Activated CD4-positive, alpha-beta T cell treated with anti-CD3 and anti-CD28 coated beads, Interleukin-2, amount 50 U/mL, for 1 hour (primary cell): ENCODE results near the gene TPD52L2.

ENCODE experiments used
- DNase-seq: peaks from one replicate; pipeline ENCODE4 v3.0.0-alpha.2; 2020

The TPD52L2 gene

DNA sequence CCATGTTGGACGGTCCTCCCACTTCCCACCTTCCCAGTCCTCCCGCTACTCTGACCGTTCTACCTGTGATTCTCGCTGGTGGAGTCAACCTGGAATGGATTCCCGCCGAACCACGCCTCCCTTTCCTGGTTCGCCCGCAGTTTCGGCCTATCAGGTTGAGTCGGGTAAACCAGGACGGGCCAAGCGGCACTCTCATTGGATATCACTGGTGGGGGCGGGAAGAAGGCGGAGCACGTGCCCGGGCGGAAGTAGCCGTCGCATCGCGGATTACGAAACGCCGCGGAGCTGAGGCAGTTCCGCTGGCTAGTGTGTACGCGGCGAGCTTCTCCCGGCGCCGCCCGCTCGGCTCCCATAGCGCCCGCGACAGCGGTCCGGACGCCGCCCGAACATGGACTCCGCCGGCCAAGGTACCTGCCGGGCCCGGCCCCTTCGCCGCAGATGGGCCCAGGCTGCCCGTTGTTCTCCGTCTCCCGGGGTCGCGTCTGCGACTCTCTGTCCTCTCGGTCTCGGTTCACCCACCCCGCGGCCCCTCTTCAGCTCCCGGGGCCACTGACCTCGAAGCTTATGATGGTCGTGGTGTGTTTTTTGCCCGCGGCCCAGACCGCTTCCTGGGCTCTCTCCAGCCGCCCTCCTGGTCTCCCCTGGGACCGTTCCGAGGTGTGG, at the start of gene TPD52L2:
TSS of gene TPD52L2 (plus strand) at position 293 of the 663 bp plus-strand sequence. CDS start at position 389, 96 bp downstream.
- peak; percentile 98 for DNase-seq

GRCh38 chr20:63815615-63816253, 49.3 kb upstream of the TPD52L2 start:
- DNase-seq, result no peak

GRCh38 chr20:63819224-63819921, 45.7 kb upstream of the TPD52L2 start:
- DNase-seq, result no peak

DNA sequence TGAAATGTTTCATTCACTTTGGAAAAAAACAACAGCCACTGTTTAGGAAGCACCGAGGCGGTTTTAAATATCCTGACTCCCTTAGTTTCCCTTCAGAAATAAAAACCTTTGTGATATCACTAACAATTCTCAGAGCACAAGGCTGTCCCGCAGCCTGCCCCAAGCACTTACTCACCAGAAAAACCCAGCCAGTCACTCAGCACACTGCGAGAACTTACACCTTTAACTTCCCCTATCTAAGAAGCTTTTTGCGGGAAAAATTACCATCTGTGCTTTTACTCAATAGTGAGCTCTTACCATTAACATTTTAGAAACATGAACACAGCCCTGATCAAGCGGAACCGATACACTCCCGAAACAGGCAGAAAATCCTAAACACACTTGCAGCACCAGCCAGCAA, 43.3 kb upstream of the TPD52L2 start:
- DNase-seq, result no peak

DNA sequence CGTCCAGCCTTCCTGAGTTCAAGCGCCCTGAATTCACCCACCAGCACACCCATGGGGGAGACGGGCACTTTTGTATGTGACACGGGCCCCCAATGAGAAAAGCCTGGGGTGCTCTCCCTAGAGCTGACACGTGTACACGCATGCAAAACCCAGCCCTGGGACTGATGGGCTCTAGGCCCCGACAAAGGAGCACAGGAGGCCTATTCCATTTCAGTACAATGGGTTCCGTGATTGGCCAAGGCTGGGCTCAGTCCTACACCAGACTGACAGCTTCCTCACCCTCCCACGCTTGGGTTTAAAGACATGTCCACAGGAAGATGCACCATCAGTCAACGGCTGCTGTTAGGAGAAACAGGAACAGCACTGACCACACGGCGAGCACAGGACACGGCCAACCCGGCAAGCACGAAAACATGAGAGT, 42.8 kb upstream of the TPD52L2 start:
- DNase-seq, result no peak

DNA sequence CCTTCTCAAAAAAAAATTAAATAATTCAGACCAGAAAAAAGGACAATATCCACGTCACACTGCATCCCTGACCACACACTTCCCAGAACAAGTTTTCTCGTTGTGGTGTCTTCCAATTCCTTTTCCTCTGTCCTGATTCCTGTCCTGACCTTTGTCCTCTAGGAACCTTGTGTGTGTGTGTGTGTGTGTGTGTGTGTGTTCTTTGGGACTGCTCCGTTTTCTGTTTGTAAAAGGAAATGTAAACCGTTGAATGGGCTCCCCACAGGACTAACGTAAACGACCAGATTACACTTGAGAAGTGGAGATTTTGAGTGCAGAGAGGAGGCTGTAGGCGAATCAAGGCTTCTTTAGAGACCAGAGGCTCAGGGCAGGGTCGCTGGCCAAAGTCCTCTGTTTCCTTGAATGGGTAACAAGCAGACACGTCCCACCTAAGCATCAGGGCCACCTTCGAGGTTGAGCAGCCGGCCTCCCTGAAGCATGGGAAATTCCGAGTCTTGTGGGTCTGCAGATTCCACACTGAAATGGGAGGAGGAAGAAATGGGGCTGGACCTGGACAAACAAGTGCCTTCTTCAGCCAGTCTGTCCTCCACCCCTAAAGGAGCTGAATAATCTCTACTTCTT, 41.3 kb upstream of the TPD52L2 start:
- DNase-seq, result no peak

- DNase-seq, result no peak
Observed at GRCh38 chr20:63825331-63826118, 39.5 kb upstream of the TPD52L2 start.

- DNase-seq, result no peak
Observed at GRCh38 chr20:63826753-63827152, 38.3 kb upstream of the TPD52L2 start.

- no peak for DNase-seq
Observed at GRCh38 chr20:63828124-63828523, 36.9 kb upstream of the TPD52L2 start.

DNA sequence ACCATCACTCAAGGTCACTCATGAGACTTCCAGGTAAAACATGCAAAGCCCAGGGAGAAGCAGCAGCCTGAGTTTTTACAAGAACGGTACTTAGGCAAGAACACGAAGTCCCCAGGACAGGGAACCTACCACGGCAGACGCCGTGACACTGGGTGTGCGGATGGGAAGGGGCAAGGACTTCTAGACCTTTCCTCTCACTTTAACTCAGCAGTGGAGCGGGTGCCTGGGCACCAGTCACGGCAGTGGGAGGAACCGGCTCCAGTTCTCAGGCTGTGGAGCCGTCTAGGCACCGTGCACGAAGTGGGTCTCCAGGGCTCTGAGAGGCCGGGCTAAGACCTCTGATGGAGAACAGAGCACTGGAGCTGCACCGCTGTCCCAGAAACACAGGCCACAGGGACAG, 36.5 kb upstream of the TPD52L2 start:
- DNase-seq, result no peak

GRCh38 chr20:63828951-63829350, 36.1 kb upstream of the TPD52L2 start:
- DNase-seq, result no peak

DNA sequence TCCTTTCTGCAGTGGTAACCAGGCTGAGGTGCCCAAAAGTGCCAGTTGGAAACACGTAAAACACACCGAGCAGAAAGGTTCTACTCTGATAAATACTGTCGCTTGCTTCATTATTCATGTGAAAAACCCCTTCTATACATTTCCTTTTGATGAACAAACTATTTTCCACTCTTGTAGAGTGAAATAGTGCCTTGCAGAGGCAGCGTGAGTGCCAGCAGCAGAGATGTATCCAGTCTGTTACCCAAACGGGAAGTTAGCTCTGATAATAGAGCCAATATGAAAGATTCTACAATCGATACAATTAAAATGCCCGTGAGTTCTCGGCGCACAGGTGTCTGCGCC, 35.5 kb upstream of the TPD52L2 start:
- no peak for DNase-seq

GRCh38 chr20:63829945-63830835, 34.9 kb upstream of the TPD52L2 start:
- DNase-seq, result no peak

DNA sequence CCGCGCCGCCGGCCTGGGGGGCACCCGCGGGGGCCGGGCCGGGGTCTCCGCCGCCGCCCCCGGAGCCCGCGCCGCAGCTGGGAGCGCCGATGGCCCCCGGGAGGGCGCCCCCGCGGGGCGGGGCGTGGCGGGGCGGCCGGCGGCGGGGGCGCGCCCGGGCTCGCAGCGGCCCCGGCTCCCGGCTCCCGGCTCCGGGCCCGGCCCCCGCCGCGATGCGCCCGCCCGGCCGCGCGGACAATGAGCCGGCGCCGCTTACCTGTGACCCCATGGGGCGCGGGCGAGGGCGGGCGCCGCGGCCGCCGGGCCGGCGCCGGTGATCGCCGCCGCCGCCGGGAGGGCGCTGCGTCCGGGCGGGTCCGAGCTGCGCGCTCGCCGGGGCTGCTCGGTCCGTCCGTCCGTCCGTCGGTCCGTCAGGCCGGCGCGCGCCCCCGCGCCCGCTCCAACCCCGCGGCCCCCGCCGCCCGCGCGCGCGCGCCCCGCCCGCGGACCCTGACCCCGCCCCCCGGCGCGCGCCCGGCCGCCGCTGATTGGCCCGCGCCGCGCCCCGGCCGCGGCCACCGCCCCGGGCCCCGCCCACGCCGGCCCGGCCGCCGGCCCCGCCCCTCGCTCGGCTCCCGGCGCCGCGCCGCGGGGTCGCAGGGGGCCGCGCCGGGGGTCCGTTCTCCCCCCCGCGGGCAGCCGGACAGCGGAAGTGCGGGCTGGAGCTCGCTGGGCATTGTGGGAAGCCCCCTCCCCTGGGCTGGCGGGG, 34.1 kb upstream of the TPD52L2 start, which contains the start of gene ZBTB46:
TSS of gene ZBTB46 (minus strand) at position 424 of the 748 bp plus-strand sequence. CDS start 40,507 bp downstream, outside the sequence.
- DNase-seq, result no peak

GRCh38 chr20:63831646-63831992, 33.5 kb upstream of the TPD52L2 start:
- DNase-seq, result no peak

- DNase-seq, result no peak
Observed at GRCh38 chr20:63831993-63832686, 32.9 kb upstream of the TPD52L2 start.

DNA sequence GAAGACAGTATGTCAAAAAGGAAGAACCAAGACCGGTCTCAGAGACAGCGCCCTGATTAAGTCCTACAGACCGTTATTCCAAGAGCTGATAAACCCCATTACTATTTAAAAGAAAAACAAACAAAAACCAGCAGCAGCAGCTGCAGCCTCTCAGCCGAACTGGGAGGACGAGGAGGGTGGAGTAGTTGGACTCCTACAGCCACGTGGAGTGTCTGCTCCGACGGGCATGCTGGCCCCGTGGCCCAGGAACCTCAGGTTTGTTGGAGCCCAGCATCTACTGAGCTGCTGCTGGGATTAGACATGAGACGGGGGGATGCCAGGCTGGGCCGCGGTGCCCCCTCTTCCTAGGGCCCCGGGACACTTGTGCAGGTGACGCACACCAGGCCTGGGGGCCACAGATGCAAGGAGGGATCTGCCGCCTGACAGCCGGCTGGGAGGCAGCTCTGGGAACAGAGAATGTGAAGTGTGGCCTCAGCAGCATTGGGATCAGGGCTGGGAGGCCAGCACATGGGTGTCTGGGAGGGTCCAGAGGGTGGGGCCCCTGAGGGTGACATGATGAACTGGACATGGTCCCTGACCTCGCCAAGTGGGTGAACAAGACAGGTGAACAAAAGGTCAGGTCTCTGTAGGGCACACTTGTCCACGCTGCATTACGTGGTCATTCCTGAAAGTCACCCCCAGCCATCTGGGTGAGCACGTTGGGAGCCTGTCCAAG, 31.1 kb upstream of the TPD52L2 start:
- no peak for DNase-seq

DNA sequence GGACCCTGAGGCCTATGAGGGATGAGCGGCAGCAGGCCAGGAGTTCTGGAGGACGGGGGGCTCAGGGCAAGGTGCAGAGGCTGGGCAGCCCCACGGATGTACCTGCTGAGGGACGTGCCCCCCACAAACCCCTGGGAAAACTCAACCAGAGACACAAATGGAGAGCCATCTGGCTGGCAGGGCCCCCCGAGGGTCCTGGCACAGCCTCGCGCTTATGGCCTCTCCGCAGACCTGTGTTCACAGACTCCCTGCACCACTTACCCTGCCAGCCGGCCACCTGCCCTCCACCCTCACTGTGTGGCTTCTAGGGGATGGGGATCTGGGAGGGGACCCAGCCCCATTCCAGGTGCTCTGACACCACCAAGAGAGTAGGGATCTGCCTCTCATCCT, 30.6 kb upstream of the TPD52L2 start:
- DNase-seq, result no peak

DNA sequence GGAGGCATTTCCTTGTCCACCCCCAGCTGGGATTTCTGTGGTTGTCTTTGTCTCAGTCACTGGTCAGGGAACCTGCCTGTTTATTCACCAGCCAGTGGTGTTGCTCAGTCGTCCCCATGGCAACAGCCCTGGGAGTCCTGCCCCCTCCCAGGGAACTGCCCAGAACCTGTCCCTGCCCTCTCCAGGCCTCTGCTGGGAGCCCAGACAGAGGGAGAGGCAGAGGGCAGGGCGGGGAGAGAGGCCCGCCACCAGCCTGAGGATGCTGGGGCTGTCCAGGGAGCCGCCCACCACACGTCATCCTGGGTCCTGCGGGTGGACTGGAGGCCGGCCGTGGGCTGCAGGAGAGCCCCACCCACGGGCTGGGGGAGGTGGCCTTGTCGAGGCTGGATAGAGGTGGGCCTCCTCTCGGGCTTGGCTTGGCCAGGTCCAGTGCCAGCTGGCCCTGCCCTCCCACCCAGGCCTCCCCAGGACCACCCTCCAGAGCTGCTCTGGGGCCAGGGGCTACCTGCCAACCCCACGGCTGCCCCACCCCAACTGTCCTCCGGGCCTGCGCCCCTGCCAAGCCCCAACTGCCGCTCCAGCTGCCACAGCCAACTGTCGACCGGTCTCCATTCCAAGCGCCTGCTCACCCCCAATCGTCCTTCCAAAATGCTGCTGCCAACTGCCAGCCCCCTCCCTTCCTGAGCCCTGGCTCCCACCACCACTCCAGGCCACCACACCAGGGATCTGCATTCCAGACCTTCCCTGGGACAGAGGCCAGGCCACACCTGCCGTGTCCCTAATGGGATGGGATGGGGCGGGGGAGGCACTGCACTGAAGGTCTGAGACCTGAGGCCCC, 29.8 kb upstream of the TPD52L2 start:
- DNase-seq, result no peak
